HL-60 (cell line): Measurements from ENCODE around the gene ACADS.

Experiments
- DNase-seq, 2 experiments: peaks; one replicate each; pipeline ENCODE4 v3.0.0-alpha.2; 2010 to 2020; ENCODE audit warnings: low read depth in 1 of 2, low spot score in 1 of 2
- H3K27ac ChIP-seq: fragments of 250-450 bp; sonication (Bioruptor Pico); replicated peaks from 2 replicates; pipeline ENCODE4 v1.5.1; 2020; ENCODE audit warnings: mild to moderate bottlenecking, moderate library complexity
- H3K27me3 ChIP-seq: fragments of 250-450 bp; sonication (Bioruptor Pico); 2 replicates; pipeline ENCODE4 v1.5.1; 2021; ENCODE audit warnings: mild to moderate bottlenecking, moderate library complexity; ENCODE audit not compliant: insufficient read depth, poor library complexity, severe bottlenecking
- H3K4me3 ChIP-seq: replicated peaks from 2 replicates; pipeline ENCODE4 v1.5.1; 2011; ENCODE audit warnings: mild to moderate bottlenecking, control low read depth, low read length; ENCODE audit not compliant: insufficient read depth
- CTCF ChIP-seq: IDR thresholded peaks from one replicate; pipeline ENCODE4 v1.5.1; 2011; ENCODE audit warnings: low read length, control low read depth, inconsistent platforms; ENCODE audit not compliant: insufficient read depth
- GABPA ChIP-seq: IDR thresholded peaks from 2 replicates; pipeline ENCODE4 v1.6.1; 2012; ENCODE audit warnings: low read depth
- POLR2AphosphoS5 ChIP-seq: IDR thresholded peaks from 2 replicates; pipeline ENCODE4 v1.6.1; 2012; ENCODE audit warnings: low read depth
- REST ChIP-seq: IDR thresholded peaks from 2 replicates; pipeline ENCODE4 v1.6.1; 2012; ENCODE audit warnings: low read depth; ENCODE audit not compliant: insufficient replicate concordance
- SPI1 ChIP-seq: IDR thresholded peaks from 2 replicates; pipeline ENCODE4 v1.6.1; 2012; ENCODE audit warnings: low read depth, mild to moderate bottlenecking, borderline replicate concordance

ACADS gene

GRCh38 chr12:120720987-120721801 lies 4.4 kb upstream of the ACADS start:
- DNase-seq, result no peak
- peak overlapping the region; percentile 49; the same call in 1 of the 2 replicates for H3K27ac ChIP-seq
- H3K4me3 ChIP-seq, result no peak overlapping the region
- no peak for TF ChIP-seq REST
- TF ChIP-seq GABPA, result no peak
- no peak for TF ChIP-seq POLR2AphosphoS5
- no peak for TF ChIP-seq SPI1
- no peak for TF ChIP-seq CTCF
- no peaks in the 10 kb centered on the region for H3K27me3 ChIP-seq

- TF ChIP-seq CTCF (no peak), SPI1 (no peak), POLR2AphosphoS5 (no peak), REST (no peak)
- no peak overlapping the region for H3K27ac ChIP-seq
- no peak for DNase-seq
- H3K4me3 ChIP-seq, result no peak overlapping the region
- H3K27me3 ChIP-seq, result no peaks in the 10 kb centered on the region
Measured at GRCh38 chr12:120721866-120722265, 3.8 kb upstream of the ACADS start.

GRCh38 chr12:120722784-120723183 lies 2.8 kb upstream of the ACADS start:
- H3K27ac ChIP-seq, result no peak overlapping the region
- DNase-seq, result no peak
- H3K27me3 ChIP-seq, result no peaks in the 10 kb centered on the region
- H3K4me3 ChIP-seq, result no peak overlapping the region
- TF ChIP-seq CTCF, result no peak
- TF ChIP-seq REST, result no peak
- no peak for TF ChIP-seq SPI1
- no peak for TF ChIP-seq POLR2AphosphoS5
- no peak for TF ChIP-seq GABPA
